HEK293 (cell line): Measurements from ENCODE around the gene S100A4.

Source experiments
- CTCF ChIA-PET: fragments of 350-600 bp; formaldehyde crosslinking; extraction: SDS; loops from one replicate; lab custom pipeline; 2021; ENCODE audit warnings: antibody characterized with exemption; lab: Yijun Ruan, JAX
- POLR2A ChIA-PET: fragments of 300-600 bp; formaldehyde crosslinking; extraction: SDS; loops from one replicate; lab custom pipeline; 2020; ENCODE audit warnings: antibody characterized with exemption, inconsistent platforms; lab: Yijun Ruan, JAX
- H3K27ac ChIP-seq: fragments of 200-500 bp; sonication (Bioruptor generic); 2 replicates; pipeline ENCODE4 v1.5.1; 2014; ENCODE audit warnings: low read depth, low read length, control low read depth, inconsistent platforms; ENCODE audit errors: extremely low read depth
- H3K36me3 ChIP-seq, 2 experiments: fragments of 200-500 bp in 1 of 2; sonication (Bioruptor generic) in 1 of 2; 1 replicate in 1 of 2; 2 replicates in 1 of 2; pipeline ENCODE4 v1.5.1; 2014 to 2017; ENCODE audit warnings: inconsistent platforms in 2 of 2, low read length in 2 of 2; ENCODE audit not compliant: control insufficient read depth in 2 of 2, insufficient read depth in 1 of 2
- H3K4me1 ChIP-seq: fragments of 200-500 bp; sonication (Bioruptor generic); 2 replicates; pipeline ENCODE4 v1.5.1; 2014; ENCODE audit warnings: mild to moderate bottlenecking, low read length, inconsistent platforms; ENCODE audit not compliant: control insufficient read depth, insufficient read depth
- H3K4me3 ChIP-seq: 2 replicates; pipeline ENCODE4 v1.5.1; 2011; ENCODE audit warnings: low read depth, mild to moderate bottlenecking, control low read depth, low read length, moderate library complexity
- H3K9me3 ChIP-seq: fragments of 200-500 bp; sonication (Bioruptor generic); 2 replicates; pipeline ENCODE4 v1.5.1; 2014; ENCODE audit warnings: low read depth, low read length, inconsistent platforms; ENCODE audit not compliant: control insufficient read depth, insufficient read depth
- FEZF1 ChIP-seq: fragments of 450-650 bp; formaldehyde crosslinking; IDR thresholded peaks from 2 replicates; pipeline ENCODE4 v1.5.1; 2016; ENCODE audit warnings: missing biosample characterization, missing genetic modification characterization
- GFI1B ChIP-seq: fragments of 450-650 bp; formaldehyde crosslinking; IDR thresholded peaks from 2 replicates; pipeline ENCODE4 v1.5.1; 2016; ENCODE audit warnings: missing biosample characterization, missing genetic modification characterization
- TRIM28 ChIP-seq: IDR thresholded peaks from 2 replicates; pipeline ENCODE4 v1.6.1; 2011; ENCODE audit warnings: low read length, control low read depth, borderline replicate concordance
- ZBTB7A ChIP-seq: fragments of 450-650 bp; formaldehyde crosslinking; IDR thresholded peaks from 2 replicates; pipeline ENCODE4 v1.5.1; 2016; ENCODE audit warnings: low read depth, missing biosample characterization, missing genetic modification characterization
- ZNF121 ChIP-seq: fragments of 450-650 bp; formaldehyde crosslinking; IDR thresholded peaks from 2 replicates; pipeline ENCODE4 v1.5.1; 2016; ENCODE audit warnings: missing biosample characterization, missing genetic modification characterization
- ZNF155 ChIP-seq: fragments of 450-650 bp; formaldehyde crosslinking; IDR thresholded peaks from 2 replicates; pipeline ENCODE4 v1.5.1; 2016; ENCODE audit warnings: missing biosample characterization, missing genetic modification characterization
- ZNF211 ChIP-seq: fragments of 450-650 bp; formaldehyde crosslinking; IDR thresholded peaks from 2 replicates; pipeline ENCODE4 v1.5.1; 2016; ENCODE audit warnings: low read depth, missing biosample characterization, missing genetic modification characterization
- ZNF24 ChIP-seq: fragments of 450-650 bp; formaldehyde crosslinking; IDR thresholded peaks from 2 replicates; pipeline ENCODE4 v1.5.1; 2016; ENCODE audit warnings: missing biosample characterization, missing genetic modification characterization
- ZNF248 ChIP-seq: fragments of 450-650 bp; formaldehyde crosslinking; IDR thresholded peaks from 2 replicates; pipeline ENCODE4 v1.5.1; 2017; ENCODE audit warnings: missing biosample characterization, missing genetic modification characterization
- ZNF391 ChIP-seq: fragments of 450-650 bp; formaldehyde crosslinking; IDR thresholded peaks from 2 replicates; pipeline ENCODE4 v1.5.1; 2016; ENCODE audit warnings: low read depth, missing biosample characterization, missing genetic modification characterization, borderline replicate concordance
- ZNF629 ChIP-seq: fragments of 450-650 bp; formaldehyde crosslinking; IDR thresholded peaks from 2 replicates; pipeline ENCODE4 v1.5.1; 2017; ENCODE audit warnings: missing biosample characterization, missing genetic modification characterization
- TF ChIP-seq, protein P1 (sequence below): fragments of 450-650 bp; formaldehyde crosslinking; IDR thresholded peaks from 2 replicates; pipeline ENCODE4 v1.5.1; 2016; ENCODE audit warnings: missing biosample characterization, missing genetic modification characterization
- TF ChIP-seq, protein P2 (sequence below): fragments of 450-650 bp; formaldehyde crosslinking; conservative IDR thresholded peaks from 2 replicates; pipeline ENCODE4 v1.5.1; 2016; ENCODE audit warnings: low read depth, missing biosample characterization, missing genetic modification characterization
- TF ChIP-seq, protein P3 (sequence below): fragments of 450-650 bp; formaldehyde crosslinking; IDR thresholded peaks from 2 replicates; pipeline ENCODE4 v1.5.1; 2016; ENCODE audit warnings: missing biosample characterization, missing genetic modification characterization
- TF ChIP-seq, protein P4 (sequence below): fragments of 450-650 bp; formaldehyde crosslinking; IDR thresholded peaks from 2 replicates; pipeline ENCODE4 v1.5.1; 2016; ENCODE audit warnings: missing biosample characterization, missing genetic modification characterization
- TF ChIP-seq, protein P5 (sequence below): fragments of 450-650 bp; formaldehyde crosslinking; IDR thresholded peaks from 2 replicates; pipeline ENCODE4 v1.5.1; 2017; ENCODE audit warnings: missing biosample characterization, missing genetic modification characterization
- TF ChIP-seq, protein P6 (sequence below): fragments of 450-650 bp; formaldehyde crosslinking; IDR thresholded peaks from 2 replicates; pipeline ENCODE4 v1.5.1; 2016; ENCODE audit warnings: missing biosample characterization, missing genetic modification characterization
- TF ChIP-seq, protein P7 (sequence below): fragments of 450-650 bp; formaldehyde crosslinking; IDR thresholded peaks from 2 replicates; pipeline ENCODE4 v1.5.1; 2016; ENCODE audit warnings: missing biosample characterization, missing genetic modification characterization

Gene S100A4

DNA sequence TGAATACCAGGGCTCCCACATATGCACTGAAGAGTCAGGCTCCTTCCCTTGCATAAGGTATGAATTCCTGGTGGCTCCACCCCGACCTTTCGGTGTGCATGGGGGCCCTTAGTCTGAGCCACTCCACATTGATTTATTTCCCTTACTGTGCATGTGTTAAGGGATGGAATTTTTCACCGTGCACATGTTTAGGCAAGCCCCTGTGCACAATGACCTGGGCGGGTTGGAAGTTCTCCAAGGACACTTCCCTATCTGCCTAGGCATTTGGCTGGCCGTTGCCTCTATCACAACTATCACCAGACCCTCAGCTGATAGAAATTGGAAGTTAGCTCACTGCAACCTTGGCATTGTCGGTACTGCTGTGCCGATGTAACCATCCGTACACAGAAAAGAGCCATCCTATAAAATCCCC is 19.5 kb downstream of the S100A4 start:
- ChIA-PET CTCF (interaction anchor here (0.6 to 3.2 kb wide), 7 partner anchors 8 to 176 kb away, joined by 3 to 12 read pairs (median 4); partner anchors contain the start of gene S100A6), POLR2A (interaction anchor here (1.0 kb wide), 1 partner anchor 40 kb away, joined by 5 read pairs; no protein-coding TSS in a partner anchor)
- no peak overlapping the region for H3K4me3 ChIP-seq
- H3K9me3 ChIP-seq, result no peaks in the 10 kb centered on the region
- H3K36me3 ChIP-seq, result no peaks in the 10 kb centered on the region
- H3K4me1 ChIP-seq, result no peaks in the 10 kb centered on the region; the same call in 1 of the 2 replicates
- H3K27ac ChIP-seq, result no peak overlapping the region
- TF ChIP-seq, protein P1, sequence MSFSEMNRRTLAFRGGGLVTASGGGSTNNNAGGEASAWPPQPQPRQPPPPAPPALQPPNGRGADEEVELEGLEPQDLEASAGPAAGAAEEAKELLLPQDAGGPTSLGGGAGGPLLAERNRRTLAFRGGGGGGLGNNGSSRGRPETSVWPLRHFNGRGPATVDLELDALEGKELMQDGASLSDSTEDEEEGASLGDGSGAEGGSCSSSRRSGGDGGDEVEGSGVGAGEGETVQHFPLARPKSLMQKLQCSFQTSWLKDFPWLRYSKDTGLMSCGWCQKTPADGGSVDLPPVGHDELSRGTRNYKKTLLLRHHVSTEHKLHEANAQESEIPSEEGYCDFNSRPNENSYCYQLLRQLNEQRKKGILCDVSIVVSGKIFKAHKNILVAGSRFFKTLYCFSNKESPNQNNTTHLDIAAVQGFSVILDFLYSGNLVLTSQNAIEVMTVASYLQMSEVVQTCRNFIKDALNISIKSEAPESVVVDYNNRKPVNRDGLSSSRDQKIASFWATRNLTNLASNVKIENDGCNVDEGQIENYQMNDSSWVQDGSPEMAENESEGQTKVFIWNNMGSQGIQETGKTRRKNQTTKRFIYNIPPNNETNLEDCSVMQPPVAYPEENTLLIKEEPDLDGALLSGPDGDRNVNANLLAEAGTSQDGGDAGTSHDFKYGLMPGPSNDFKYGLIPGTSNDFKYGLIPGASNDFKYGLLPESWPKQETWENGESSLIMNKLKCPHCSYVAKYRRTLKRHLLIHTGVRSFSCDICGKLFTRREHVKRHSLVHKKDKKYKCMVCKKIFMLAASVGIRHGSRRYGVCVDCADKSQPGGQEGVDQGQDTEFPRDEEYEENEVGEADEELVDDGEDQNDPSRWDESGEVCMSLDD, result 0 out of 2 replicates have a peak, but pooled peaks have one; percentile 27
- TF ChIP-seq, protein P2, sequence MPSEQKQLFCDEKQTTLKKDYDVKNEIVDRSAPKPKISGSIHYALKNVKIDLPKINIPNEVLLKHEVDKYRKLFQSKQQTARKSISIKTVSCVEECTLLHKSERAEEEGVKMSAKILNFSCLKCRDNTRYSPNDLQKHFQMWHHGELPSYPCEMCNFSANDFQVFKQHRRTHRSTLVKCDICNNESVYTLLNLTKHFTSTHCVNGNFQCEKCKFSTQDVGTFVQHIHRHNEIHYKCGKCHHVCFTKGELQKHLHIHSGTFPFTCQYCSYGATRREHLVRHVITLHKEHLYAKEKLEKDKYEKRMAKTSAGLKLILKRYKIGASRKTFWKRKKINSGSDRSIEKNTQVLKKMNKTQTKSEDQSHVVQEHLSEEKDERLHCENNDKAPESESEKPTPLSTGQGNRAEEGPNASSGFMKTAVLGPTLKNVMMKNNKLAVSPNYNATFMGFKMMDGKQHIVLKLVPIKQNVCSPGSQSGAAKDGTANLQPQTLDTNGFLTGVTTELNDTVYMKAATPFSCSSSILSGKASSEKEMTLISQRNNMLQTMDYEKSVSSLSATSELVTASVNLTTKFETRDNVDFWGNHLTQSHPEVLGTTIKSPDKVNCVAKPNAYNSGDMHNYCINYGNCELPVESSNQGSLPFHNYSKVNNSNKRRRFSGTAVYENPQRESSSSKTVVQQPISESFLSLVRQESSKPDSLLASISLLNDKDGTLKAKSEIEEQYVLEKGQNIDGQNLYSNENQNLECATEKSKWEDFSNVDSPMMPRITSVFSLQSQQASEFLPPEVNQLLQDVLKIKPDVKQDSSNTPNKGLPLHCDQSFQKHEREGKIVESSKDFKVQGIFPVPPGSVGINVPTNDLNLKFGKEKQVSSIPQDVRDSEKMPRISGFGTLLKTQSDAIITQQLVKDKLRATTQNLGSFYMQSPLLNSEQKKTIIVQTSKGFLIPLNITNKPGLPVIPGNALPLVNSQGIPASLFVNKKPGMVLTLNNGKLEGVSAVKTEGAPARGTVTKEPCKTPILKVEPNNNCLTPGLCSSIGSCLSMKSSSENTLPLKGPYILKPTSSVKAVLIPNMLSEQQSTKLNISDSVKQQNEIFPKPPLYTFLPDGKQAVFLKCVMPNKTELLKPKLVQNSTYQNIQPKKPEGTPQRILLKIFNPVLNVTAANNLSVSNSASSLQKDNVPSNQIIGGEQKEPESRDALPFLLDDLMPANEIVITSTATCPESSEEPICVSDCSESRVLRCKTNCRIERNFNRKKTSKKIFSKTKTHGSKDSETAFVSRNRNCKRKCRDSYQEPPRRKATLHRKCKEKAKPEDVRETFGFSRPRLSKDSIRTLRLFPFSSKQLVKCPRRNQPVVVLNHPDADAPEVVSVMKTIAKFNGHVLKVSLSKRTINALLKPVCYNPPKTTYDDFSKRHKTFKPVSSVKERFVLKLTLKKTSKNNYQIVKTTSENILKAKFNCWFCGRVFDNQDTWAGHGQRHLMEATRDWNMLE (tag by site-specific recombination), result no peak
- TF ChIP-seq, protein P3, sequence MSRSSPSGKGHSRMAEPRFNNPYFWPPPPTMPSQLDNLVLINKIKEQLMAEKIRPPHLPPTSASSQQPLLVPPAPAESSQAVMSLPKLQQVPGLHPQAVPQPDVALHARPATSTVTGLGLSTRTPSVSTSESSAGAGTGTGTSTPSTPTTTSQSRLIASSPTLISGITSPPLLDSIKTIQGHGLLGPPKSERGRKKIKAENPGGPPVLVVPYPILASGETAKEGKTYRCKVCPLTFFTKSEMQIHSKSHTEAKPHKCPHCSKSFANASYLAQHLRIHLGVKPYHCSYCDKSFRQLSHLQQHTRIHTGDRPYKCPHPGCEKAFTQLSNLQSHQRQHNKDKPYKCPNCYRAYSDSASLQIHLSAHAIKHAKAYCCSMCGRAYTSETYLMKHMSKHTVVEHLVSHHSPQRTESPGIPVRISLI (tag by site-specific recombination), result no peak
- no peak for TF ChIP-seq ZNF121 (tag by site-specific recombination)
- no peak for TF ChIP-seq ZNF629 (tag by site-specific recombination)
- TF ChIP-seq, protein P4, sequence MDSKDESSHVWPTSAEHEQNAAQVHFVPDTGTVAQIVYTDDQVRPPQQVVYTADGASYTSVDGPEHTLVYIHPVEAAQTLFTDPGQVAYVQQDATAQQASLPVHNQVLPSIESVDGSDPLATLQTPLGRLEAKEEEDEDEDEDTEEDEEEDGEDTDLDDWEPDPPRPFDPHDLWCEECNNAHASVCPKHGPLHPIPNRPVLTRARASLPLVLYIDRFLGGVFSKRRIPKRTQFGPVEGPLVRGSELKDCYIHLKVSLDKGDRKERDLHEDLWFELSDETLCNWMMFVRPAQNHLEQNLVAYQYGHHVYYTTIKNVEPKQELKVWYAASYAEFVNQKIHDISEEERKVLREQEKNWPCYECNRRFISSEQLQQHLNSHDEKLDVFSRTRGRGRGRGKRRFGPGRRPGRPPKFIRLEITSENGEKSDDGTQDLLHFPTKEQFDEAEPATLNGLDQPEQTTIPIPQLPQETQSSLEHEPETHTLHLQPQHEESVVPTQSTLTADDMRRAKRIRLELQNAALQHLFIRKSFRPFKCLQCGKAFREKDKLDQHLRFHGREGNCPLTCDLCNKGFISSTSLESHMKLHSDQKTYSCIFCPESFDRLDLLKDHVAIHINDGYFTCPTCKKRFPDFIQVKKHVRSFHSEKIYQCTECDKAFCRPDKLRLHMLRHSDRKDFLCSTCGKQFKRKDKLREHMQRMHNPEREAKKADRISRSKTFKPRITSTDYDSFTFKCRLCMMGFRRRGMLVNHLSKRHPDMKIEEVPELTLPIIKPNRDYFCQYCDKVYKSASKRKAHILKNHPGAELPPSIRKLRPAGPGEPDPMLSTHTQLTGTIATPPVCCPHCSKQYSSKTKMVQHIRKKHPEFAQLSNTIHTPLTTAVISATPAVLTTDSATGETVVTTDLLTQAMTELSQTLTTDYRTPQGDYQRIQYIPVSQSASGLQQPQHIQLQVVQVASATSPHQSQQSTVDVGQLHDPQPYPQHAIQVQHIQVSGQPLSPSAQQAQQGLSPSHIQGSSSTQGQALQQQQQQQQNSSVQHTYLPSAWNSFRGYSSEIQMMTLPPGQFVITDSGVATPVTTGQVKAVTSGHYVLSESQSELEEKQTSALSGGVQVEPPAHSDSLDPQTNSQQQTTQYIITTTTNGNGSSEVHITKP (tag by site-specific recombination), result peak; percentile 63
- peak; percentile 56; the same call in 1 of the 2 replicates for TF ChIP-seq FEZF1 (tag by site-specific recombination)
- no peak for TF ChIP-seq ZBTB7A (tag by site-specific recombination)
- TF ChIP-seq, protein P5, sequence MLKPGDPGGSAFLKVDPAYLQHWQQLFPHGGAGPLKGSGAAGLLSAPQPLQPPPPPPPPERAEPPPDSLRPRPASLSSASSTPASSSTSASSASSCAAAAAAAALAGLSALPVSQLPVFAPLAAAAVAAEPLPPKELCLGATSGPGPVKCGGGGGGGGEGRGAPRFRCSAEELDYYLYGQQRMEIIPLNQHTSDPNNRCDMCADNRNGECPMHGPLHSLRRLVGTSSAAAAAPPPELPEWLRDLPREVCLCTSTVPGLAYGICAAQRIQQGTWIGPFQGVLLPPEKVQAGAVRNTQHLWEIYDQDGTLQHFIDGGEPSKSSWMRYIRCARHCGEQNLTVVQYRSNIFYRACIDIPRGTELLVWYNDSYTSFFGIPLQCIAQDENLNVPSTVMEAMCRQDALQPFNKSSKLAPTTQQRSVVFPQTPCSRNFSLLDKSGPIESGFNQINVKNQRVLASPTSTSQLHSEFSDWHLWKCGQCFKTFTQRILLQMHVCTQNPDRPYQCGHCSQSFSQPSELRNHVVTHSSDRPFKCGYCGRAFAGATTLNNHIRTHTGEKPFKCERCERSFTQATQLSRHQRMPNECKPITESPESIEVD, result no peak
- TF ChIP-seq, protein P6, sequence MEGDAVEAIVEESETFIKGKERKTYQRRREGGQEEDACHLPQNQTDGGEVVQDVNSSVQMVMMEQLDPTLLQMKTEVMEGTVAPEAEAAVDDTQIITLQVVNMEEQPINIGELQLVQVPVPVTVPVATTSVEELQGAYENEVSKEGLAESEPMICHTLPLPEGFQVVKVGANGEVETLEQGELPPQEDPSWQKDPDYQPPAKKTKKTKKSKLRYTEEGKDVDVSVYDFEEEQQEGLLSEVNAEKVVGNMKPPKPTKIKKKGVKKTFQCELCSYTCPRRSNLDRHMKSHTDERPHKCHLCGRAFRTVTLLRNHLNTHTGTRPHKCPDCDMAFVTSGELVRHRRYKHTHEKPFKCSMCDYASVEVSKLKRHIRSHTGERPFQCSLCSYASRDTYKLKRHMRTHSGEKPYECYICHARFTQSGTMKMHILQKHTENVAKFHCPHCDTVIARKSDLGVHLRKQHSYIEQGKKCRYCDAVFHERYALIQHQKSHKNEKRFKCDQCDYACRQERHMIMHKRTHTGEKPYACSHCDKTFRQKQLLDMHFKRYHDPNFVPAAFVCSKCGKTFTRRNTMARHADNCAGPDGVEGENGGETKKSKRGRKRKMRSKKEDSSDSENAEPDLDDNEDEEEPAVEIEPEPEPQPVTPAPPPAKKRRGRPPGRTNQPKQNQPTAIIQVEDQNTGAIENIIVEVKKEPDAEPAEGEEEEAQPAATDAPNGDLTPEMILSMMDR (tag by site-specific recombination), result no peak
- TF ChIP-seq GFI1B (tag by site-specific recombination), result no peak
- TF ChIP-seq ZNF24 (tag by site-specific recombination), result no peak
- TF ChIP-seq, protein P7, sequence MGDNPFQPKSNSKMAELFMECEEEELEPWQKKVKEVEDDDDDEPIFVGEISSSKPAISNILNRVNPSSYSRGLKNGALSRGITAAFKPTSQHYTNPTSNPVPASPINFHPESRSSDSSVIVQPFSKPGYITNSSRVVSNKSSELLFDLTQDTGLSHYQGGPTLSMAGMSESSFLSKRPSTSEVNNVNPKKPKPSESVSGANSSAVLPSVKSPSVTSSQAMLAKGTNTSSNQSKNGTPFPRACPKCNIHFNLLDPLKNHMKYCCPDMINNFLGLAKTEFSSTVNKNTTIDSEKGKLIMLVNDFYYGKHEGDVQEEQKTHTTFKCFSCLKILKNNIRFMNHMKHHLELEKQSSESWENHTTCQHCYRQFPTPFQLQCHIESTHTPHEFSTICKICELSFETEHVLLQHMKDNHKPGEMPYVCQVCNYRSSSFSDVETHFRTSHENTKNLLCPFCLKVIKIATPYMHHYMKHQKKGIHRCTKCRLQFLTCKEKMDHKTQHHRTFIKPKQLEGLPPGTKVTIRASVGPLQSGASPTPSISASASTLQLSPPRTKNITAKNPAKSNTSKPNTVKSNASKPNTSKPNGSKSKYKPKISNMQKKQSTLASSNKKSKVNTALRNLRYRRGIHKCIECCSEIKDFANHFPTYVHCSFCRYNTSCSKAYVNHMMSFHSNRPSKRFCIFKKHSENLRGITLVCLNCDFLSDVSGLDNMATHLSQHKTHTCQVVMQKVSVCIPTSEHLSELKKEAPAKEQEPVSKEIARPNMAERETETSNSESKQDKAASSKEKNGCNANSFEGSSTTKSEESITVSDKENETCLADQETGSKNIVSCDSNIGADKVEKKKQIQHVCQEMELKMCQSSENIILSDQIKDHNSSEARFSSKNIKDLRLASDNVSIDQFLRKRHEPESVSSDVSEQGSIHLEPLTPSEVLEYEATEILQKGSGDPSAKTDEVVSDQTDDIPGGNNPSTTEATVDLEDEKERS (tag by site-specific recombination), result no peak
- no peak for TF ChIP-seq ZNF155 (tag by site-specific recombination)
- no peak for TF ChIP-seq ZNF211 (tag by site-specific recombination)
- no peak for TF ChIP-seq ZNF248 (tag by site-specific recombination)
- TF ChIP-seq TRIM28, result no peak; the same call in 1 of the 2 replicates
- no peak for TF ChIP-seq ZNF391 (tag by site-specific recombination)
